Measurements from ENCODE around the gene DNAI7. TPM values are rescaled to one million over a fixed set of nuclear protein-coding genes. Genes with fewer than 3 reads are reported as not detected.

The DNAI7 gene
- total and polyA plus RNA-seq, 2 donors (not counting 1 experiment from before 2014, with no cell fraction given) = 0.62 TPM; not detected in 1

GRCh38 chr12:25182765-25183164, 12.2 kb downstream of the DNAI7 start:
- ATAC-seq (ENCODE audit: low read depth) = no peak
- no peak overlapping the region for H2AFZ ChIP-seq (ENCODE audit: insufficient read depth, low read depth, low read length, poor library complexity, severe bottlenecking)
- DNase-seq = no peak
- no peaks in the 10 kb centered on the region for H3K27me3 Mint-ChIP-seq
- H4K20me1 ChIP-seq (ENCODE audit: control insufficient read depth, insufficient read depth, low read length, poor library complexity, severe bottlenecking) = no peaks in the 10 kb centered on the region
- peaks cover 0 to 3% of the 10 kb centered on the region in 2 donors for H3K4me1 ChIP-seq (ENCODE audit: control insufficient read depth in 2 of 2, insufficient read depth in 2 of 2, low read length in 2 of 2)
- intact Hi-C loops (cut with micrococcal nuclease) = no loop called here
- no peak overlapping the region for H3K4me3 Mint-ChIP-seq
- H3K9me3 ChIP-seq (ENCODE audit: control extremely low read depth in 1 of 3, control insufficient read depth in 2 of 3, insufficient read depth in 1 of 3, low read length in 2 of 3) = peaks cover 0 to 3% (median 2%) of the 10 kb centered on the region in 3 donors
- H3K9ac ChIP-seq (ENCODE audit: low read length) = no peak overlapping the region
- no peak overlapping the region for H3K4me3 ChIP-seq (ENCODE audit: control extremely low read depth in 1 of 5, extremely low read depth in 1 of 5, insufficient read depth in 1 of 5, low read depth in 2 of 5, low read length in 4 of 5)
- no peak overlapping the region for H3K27ac Mint-ChIP-seq
- WGBS (ENCODE audit: insufficient coverage) = 100% methylated on average over 2 of the region's 3 CpGs
- H3K27me3 ChIP-seq (replicated peaks in 1 of 4; ENCODE audit: control extremely low read depth in 1 of 4, control insufficient read depth in 3 of 4, insufficient read depth in 4 of 4, low read length in 3 of 4) = no peaks in the 10 kb centered on the region
- TF ChIP-seq EZH2 (IDR thresholded peaks at IDR 0.05; ENCODE audit: borderline replicate concordance, insufficient read depth, low read depth, low read length, poor library complexity, severe bottlenecking) = no peak
- TF ChIP-seq, protein P1, sequence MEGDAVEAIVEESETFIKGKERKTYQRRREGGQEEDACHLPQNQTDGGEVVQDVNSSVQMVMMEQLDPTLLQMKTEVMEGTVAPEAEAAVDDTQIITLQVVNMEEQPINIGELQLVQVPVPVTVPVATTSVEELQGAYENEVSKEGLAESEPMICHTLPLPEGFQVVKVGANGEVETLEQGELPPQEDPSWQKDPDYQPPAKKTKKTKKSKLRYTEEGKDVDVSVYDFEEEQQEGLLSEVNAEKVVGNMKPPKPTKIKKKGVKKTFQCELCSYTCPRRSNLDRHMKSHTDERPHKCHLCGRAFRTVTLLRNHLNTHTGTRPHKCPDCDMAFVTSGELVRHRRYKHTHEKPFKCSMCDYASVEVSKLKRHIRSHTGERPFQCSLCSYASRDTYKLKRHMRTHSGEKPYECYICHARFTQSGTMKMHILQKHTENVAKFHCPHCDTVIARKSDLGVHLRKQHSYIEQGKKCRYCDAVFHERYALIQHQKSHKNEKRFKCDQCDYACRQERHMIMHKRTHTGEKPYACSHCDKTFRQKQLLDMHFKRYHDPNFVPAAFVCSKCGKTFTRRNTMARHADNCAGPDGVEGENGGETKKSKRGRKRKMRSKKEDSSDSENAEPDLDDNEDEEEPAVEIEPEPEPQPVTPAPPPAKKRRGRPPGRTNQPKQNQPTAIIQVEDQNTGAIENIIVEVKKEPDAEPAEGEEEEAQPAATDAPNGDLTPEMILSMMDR (IDR thresholded peaks at IDR 0.05) = no peak
- H3K79me2 ChIP-seq (ENCODE audit: control insufficient read depth, insufficient read depth, low read length) = no peaks in the 10 kb centered on the region
- peaks cover 8% of the 10 kb centered on the region for H3K4me1 Mint-ChIP-seq
- H3K27ac ChIP-seq (ENCODE audit: low read length in 2 of 2) = no peak overlapping the region
- ChIA-PET CTCF (no interaction called here), POLR2A (no interaction called here)
- H3K9me3 Mint-ChIP-seq (ENCODE audit: insufficient read depth) = no peaks in the 10 kb centered on the region
- H3K4me2 ChIP-seq (replicated peaks; ENCODE audit: low read depth, low read length, poor library complexity, severe bottlenecking) = no peak overlapping the region
- no peaks in the 10 kb centered on the region for H3K36me3 ChIP-seq (replicated peaks in 1 of 2; ENCODE audit: control extremely low read depth in 1 of 2, control insufficient read depth in 1 of 2, extremely low read depth in 1 of 2, insufficient read depth in 2 of 2, low read length in 1 of 2)

- no peak for TF ChIP-seq EZH2 (IDR thresholded peaks at IDR 0.05; ENCODE audit: borderline replicate concordance, insufficient read depth, low read depth, low read length, poor library complexity, severe bottlenecking)
- TF ChIP-seq, protein P1 (IDR thresholded peaks at IDR 0.05) = no peak
- Mint-ChIP-seq H3K27me3 (no peaks in the 10 kb centered on the region), H3K27ac (no peak overlapping the region), H3K4me3 (no peak overlapping the region), H3K9me3 (ENCODE audit: insufficient read depth) (no peaks in the 10 kb centered on the region), H3K4me1 (peaks cover 18% of the 10 kb centered on the region)
- intact Hi-C loops (cut with micrococcal nuclease) = no loop called here
- peaks cover 12 to 16% of the 10 kb centered on the region in 2 donors for H3K4me1 ChIP-seq (ENCODE audit: control insufficient read depth in 2 of 2, insufficient read depth in 2 of 2, low read length in 2 of 2)
- H2AFZ ChIP-seq (ENCODE audit: insufficient read depth, low read depth, low read length, poor library complexity, severe bottlenecking) = no peak overlapping the region
- no peaks in the 10 kb centered on the region for H3K79me2 ChIP-seq (ENCODE audit: control insufficient read depth, insufficient read depth, low read length)
- no peak overlapping the region for H3K9ac ChIP-seq (ENCODE audit: low read length)
- H3K9me3 ChIP-seq (ENCODE audit: control extremely low read depth in 1 of 3, control insufficient read depth in 2 of 3, insufficient read depth in 1 of 3, low read length in 2 of 3) = no peaks in the 10 kb centered on the region
- WGBS (ENCODE audit: insufficient coverage) = 100% methylated on average over 2 of the region's 6 CpGs
- no peak overlapping the region for H3K4me3 ChIP-seq (ENCODE audit: control extremely low read depth in 1 of 5, extremely low read depth in 1 of 5, insufficient read depth in 1 of 5, low read depth in 2 of 5, low read length in 4 of 5)
- H3K4me2 ChIP-seq (replicated peaks; ENCODE audit: low read depth, low read length, poor library complexity, severe bottlenecking) = no peak overlapping the region
- CTCF ChIA-PET = no interaction called here
- POLR2A ChIA-PET = no interaction called here
- H3K36me3 ChIP-seq (replicated peaks in 1 of 2; ENCODE audit: control extremely low read depth in 1 of 2, control insufficient read depth in 1 of 2, extremely low read depth in 1 of 2, insufficient read depth in 2 of 2, low read length in 1 of 2) = no peaks in the 10 kb centered on the region
- no peaks in the 10 kb centered on the region for H3K27me3 ChIP-seq (replicated peaks in 1 of 4; ENCODE audit: control extremely low read depth in 1 of 4, control insufficient read depth in 3 of 4, insufficient read depth in 4 of 4, low read length in 3 of 4)
- ATAC-seq (ENCODE audit: low read depth) (no peak), DNase-seq (no peak)
- no peaks in the 10 kb centered on the region for H4K20me1 ChIP-seq (ENCODE audit: control insufficient read depth, insufficient read depth, low read length, poor library complexity, severe bottlenecking)
- H3K27ac ChIP-seq (ENCODE audit: low read length in 2 of 2) = no peak overlapping the region
Measured at GRCh38 chr12:25162866-25163265, 32.1 kb downstream of the DNAI7 start.

Measured in B cell (primary cell).